Skeletal muscle satellite cell (primary cell): ENCODE data around the gene NOL7.

Experiments used
- H3K27me3 ChIP-seq: 2 replicates; pipeline ENCODE4 v1.7.0; 2013; ENCODE audit warnings: low read length; ENCODE audit not compliant: control insufficient read depth, insufficient read depth
- H3K36me3 ChIP-seq: 2 replicates; pipeline ENCODE4 v1.7.0; 2013; ENCODE audit warnings: mild to moderate bottlenecking, control low read depth, low read length; ENCODE audit not compliant: insufficient read depth
- H3K4me1 ChIP-seq: 2 replicates; pipeline ENCODE4 v1.7.0; 2013; ENCODE audit warnings: low read length; ENCODE audit not compliant: control insufficient read depth, insufficient read depth
- H3K4me2 ChIP-seq: 2 replicates; pipeline ENCODE4 v1.7.0; 2013; ENCODE audit warnings: mild to moderate bottlenecking, low read length
- H3K4me3 ChIP-seq: 2 replicates; pipeline ENCODE4 v1.7.0; 2013; ENCODE audit warnings: low read length
- H3K9ac ChIP-seq: 2 replicates; pipeline ENCODE4 v1.7.0; 2013; ENCODE audit warnings: mild to moderate bottlenecking, low read depth, low read length, moderate library complexity
- H3K9me3 ChIP-seq: replicated peaks from 2 replicates; pipeline ENCODE4 v1.7.0; 2013; ENCODE audit warnings: mild to moderate bottlenecking, control low read depth, low read length

Gene NOL7

DNA sequence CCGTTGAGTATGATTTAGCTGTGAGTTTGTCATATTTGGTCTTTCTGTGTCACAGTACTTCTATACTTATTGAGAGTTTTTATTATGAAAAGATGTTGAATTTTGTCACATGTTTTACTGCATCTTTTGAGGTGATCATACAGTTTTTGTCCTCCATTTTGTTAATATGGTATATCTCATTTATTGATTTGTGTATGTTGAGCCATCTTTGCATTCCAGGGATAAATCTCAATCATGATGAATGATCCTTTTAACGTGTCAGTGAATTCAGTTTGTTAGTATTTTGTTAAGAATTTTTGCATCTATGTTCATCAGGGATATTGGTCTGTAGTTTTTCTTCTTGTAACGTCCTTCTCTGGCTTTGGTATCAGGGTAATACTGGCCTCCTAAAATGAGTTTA lies 37.2 kb upstream of the NOL7 start:
- Histone ChIP-seq H3K9me3 (no peaks in the 10 kb centered on the region), H3K27me3 (no peaks in the 10 kb centered on the region), H3K36me3 (no peaks in the 10 kb centered on the region), H3K4me2 (no peak overlapping the region), H3K4me3 (no peak overlapping the region), H3K4me1 (peaks cover 4% of the 10 kb centered on the region), H3K9ac (no peak overlapping the region)

DNA sequence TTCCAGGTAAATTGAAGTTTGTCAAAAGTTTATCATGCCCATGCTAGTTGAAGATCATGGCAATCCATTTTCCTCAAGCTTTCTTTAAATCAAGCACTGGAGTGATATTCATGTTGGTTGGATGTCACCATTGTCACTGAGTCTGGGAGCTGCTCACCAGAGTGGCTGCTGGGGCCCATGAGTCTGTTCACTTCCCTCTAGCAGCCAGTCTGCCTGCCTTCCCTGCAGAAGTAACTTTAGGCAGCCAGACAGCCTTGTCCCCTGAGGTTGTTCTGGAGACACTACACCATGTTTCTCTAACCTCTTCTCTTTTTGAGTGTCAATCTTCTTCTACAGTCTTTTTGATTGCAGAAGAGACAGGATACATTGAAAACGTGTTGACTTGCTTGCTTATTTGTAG lies 35.2 kb upstream of the NOL7 start:
- H3K27me3 ChIP-seq: no peaks in the 10 kb centered on the region
- H3K9ac ChIP-seq: no peak overlapping the region
- no peaks in the 10 kb centered on the region for H3K36me3 ChIP-seq
- no peak overlapping the region for H3K4me3 ChIP-seq
- no peaks in the 10 kb centered on the region for H3K9me3 ChIP-seq
- no peaks in the 10 kb centered on the region for H3K4me1 ChIP-seq
- no peak overlapping the region for H3K4me2 ChIP-seq

DNA sequence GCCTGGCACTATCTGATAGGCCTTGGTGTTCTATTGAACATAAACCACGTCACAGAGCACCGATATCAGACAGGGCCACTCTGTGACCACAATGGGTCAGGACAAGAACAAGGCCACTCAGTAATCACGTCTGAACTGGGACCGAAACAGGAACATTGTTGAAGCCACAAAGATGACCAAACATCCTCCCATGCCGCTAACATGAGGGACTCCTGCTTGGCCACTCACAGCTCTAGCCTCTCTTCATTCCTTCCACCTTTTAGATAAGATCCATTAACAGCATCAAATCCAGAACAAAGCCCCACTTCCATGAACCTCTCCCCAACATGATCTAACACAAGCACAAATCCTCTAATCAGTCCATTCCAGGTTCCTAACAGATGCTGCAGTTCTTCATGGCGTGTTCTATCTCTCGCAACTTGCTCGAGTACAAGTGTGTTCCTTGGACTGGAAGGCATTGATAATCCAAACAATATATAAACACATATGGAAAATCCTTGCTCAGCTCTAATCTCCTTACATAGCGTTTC lies 33.4 kb upstream of the NOL7 start:
- H3K4me3 ChIP-seq: no peak overlapping the region
- no peaks in the 10 kb centered on the region for H3K9me3 ChIP-seq
- no peak overlapping the region for H3K9ac ChIP-seq

DNA sequence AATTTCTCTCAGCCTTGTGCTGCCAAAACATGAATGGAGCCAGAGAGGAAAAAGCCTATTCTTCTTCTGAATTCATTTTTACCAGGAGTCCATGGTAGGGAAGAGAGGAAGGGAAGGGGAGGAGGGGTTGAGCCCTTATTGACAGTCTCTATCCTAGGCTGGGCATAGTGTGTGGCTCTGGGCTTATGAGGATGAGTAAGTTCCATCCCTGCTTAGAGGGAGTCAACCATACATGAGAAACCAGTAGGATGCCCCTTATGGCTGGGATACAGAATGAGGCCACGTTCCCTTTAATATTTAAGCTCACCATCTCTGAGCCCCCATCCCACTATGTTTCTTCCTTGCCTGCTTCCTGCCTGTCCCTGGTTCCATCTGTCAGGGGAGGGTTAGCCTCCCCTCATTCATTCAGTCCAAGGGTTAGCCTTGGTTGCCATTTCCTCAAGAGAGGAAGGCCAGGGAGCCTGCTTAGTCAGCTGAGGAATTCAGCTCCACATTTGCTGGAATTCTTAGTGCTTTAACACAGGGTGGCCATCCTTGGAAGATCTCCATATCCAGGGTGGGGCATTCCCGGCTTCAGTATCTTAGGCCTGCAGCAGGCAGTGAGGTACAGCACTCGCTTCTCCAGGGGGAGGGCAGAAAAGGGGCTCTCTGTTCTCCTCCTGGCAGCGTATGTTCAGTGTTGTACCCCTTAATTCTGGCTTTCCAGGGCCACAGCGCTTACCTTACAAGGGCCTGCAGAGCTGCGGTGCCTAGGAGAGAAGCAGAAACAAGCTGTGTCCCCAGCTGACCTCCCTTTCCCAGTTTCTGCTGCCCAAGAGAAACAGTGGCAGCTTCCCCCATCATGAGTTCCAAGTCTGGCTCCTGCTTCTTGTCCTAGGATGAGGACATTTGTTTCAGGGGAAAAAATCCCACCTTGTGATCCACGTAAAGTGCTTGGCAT lies 28.3 kb upstream of the NOL7 start:
- no peak overlapping the region for H3K4me2 ChIP-seq
- H3K27me3 ChIP-seq: no peaks in the 10 kb centered on the region
- no peak overlapping the region for H3K4me3 ChIP-seq
- no peaks in the 10 kb centered on the region for H3K9me3 ChIP-seq
- no peak overlapping the region for H3K9ac ChIP-seq
- no peaks in the 10 kb centered on the region for H3K4me1 ChIP-seq
- peaks cover 7% of the 10 kb centered on the region for H3K36me3 ChIP-seq

More for the DNA sequence above, 33.4 kb upstream of the NOL7 start:
- H3K36me3 ChIP-seq: no peaks in the 10 kb centered on the region
- H3K4me1 ChIP-seq: no peaks in the 10 kb centered on the region
- H3K27me3 ChIP-seq: no peaks in the 10 kb centered on the region
- no peak overlapping the region for H3K4me2 ChIP-seq

DNA sequence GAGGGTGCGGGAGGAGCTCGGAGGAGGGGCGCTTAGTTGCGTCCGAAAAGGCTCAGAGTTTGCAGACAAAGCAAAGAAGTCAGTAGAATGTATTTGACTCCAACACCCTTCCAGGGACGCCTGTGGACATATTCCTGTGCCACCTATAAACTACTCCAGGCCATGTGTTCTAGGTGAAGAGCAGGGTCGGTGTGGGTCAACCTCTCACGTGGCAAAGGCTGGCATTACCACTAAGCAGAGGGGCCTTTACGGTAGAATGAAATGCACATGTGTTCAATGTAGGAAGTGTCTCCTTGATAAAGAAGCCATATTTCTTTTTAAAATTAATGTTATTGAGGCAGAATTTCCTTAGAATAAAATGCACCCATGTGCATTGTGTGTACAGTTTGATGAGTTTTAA lies 25.3 kb upstream of the NOL7 start:
- Histone ChIP-seq H3K9ac (no peak overlapping the region), H3K27me3 (no peaks in the 10 kb centered on the region), H3K36me3 (peaks cover 7% of the 10 kb centered on the region), H3K9me3 (no peaks in the 10 kb centered on the region), H3K4me1 (no peaks in the 10 kb centered on the region), H3K4me3 (no peak overlapping the region), H3K4me2 (no peak overlapping the region)

DNA sequence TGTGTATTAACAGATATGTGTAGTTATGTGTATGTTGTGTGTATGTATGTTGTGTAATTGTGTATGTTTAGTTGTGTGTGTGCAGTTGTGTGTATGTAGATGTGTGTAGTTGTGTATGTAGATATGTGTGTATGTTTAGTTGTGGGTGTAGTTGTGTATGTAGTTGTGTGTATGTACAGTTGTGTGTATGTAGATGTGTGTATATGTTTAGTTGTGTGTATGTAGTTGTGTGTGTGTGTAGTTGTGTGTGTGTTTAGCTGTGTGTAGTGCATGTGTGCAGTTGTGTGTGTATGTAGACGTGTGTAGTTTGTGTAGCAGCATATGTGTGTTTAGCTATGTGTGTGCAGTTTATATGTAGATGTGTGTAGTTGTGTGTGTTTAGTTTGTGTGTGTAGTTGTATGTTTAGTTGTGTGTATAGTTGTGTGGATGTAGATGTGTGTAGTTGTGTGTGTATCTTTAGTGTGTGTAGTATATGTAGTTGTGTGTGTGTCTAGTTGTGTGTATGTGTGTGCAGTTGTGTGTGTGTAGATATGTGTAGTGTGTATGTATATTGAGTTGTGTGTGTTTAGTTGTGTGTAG lies 24.5 kb upstream of the NOL7 start:
- no peak overlapping the region for H3K4me2 ChIP-seq
- no peak overlapping the region for H3K9ac ChIP-seq
- no peak overlapping the region for H3K4me3 ChIP-seq
- no peaks in the 10 kb centered on the region for H3K4me1 ChIP-seq
- H3K9me3 ChIP-seq: no peaks in the 10 kb centered on the region
- no peaks in the 10 kb centered on the region for H3K27me3 ChIP-seq
- peaks cover 7% of the 10 kb centered on the region for H3K36me3 ChIP-seq

DNA sequence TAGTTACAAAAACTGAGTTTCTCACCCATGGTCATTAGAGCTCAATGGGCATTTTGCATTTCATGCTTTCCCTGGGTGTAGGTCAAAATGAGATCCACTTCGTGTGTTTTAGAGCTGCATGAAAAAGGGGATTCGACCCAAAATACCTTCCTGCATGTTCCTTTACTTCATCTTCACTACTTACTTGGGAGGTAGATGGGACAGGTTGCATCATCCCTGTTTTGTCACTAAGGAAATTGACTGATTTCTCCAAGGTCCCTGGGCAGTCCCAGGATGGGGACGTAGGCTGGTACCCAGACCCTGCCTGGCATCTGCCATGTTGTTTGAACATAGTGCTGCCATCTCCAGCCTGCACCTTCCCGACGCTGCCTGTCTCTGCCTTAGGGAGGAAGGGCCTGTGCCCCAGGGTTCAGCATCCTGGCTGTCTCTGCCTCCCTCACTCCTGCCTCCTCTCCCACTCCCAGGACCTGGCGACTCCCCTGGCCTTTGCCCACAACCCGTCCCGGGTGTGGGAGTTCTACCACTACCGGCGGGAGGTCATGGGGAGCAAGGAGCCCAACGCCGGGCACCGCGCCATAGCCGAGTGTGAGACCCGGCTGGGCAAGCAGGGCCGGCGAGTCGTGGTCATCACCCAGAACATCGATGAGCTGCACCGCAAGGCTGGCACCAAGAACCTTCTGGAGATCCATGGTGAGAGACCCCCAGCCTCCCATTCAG lies 23.8 kb upstream of the NOL7 start:
- no peaks in the 10 kb centered on the region for H3K27me3 ChIP-seq
- no peak overlapping the region for H3K4me2 ChIP-seq
- H3K9ac ChIP-seq: no peak overlapping the region
- H3K4me3 ChIP-seq: no peak overlapping the region
- no peaks in the 10 kb centered on the region for H3K9me3 ChIP-seq
- peaks cover 9% of the 10 kb centered on the region for H3K36me3 ChIP-seq
- H3K4me1 ChIP-seq: no peaks in the 10 kb centered on the region

DNA sequence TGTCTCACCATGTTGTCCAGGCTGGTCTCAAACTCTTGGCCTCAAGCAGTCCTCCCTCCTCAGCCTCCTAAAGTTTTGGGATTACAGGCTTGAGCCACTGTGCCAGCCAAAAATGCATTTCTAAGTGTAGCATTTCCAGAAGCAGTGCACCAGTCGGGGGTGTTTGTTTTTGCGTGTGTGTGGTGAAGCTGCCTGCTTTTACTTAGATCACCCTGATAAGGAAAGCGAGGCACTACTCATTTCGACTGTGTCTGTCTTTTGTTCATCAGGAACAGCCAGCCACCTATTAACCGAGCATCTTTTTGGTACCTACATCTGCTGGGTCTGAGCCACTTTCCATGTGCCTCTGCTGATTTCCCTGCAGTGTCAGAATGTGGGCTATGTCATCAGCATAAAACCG lies 22.0 kb upstream of the NOL7 start:
- H3K36me3 ChIP-seq: peaks cover 4% of the 10 kb centered on the region
- no peak overlapping the region for H3K4me2 ChIP-seq
- H3K27me3 ChIP-seq: no peaks in the 10 kb centered on the region
- H3K4me3 ChIP-seq: no peak overlapping the region
- no peaks in the 10 kb centered on the region for H3K4me1 ChIP-seq
- H3K9me3 ChIP-seq: no peaks in the 10 kb centered on the region
- no peak overlapping the region for H3K9ac ChIP-seq

DNA sequence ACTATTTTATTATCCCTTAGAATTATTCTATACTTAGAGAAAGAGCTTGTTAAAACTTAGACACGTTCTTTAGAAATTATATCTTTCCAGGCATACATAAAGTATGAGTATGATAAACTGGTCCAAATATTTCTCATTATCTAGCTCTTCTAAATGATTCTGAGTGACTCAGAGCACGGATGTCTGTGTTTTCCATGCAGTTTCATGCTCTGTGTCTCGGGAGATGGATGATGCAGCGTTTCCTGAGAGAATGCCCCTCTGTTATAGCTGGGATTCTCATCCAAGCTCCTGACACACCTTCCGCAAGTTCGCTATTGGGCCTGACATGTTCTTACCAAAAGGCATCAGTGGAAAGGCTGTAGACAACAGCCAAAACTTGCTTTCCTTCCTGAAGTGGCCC lies 21.4 kb upstream of the NOL7 start:
- Histone ChIP-seq H3K36me3 (peaks cover 4% of the 10 kb centered on the region), H3K27me3 (no peaks in the 10 kb centered on the region), H3K4me1 (no peaks in the 10 kb centered on the region), H3K4me2 (no peak overlapping the region), H3K4me3 (no peak overlapping the region), H3K9ac (no peak overlapping the region), H3K9me3 (no peaks in the 10 kb centered on the region)

DNA sequence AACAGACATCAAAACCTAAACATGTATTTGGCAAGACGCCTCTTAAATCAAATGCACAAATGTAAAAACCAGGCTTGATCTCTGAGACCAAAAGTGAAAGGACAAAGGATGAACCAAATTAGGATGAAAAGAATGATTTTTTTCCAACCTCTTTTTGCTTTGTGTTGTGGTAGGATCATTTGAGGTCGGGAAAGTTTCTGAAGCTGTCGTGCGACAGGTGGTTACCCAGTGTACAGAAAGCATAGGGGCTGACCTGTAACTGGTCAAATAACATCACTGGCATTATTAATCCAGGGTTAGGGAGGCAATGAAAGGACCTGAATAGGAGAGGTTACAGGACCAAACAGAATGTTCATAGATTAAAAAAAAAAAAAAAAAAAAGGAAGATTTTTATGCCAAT lies 18.1 kb upstream of the NOL7 start:
- H3K36me3 ChIP-seq: peaks cover 13% of the 10 kb centered on the region
- no peak overlapping the region for H3K4me2 ChIP-seq
- H3K4me3 ChIP-seq: no peak overlapping the region
- no peaks in the 10 kb centered on the region for H3K27me3 ChIP-seq
- no peak overlapping the region for H3K9ac ChIP-seq
- no peaks in the 10 kb centered on the region for H3K9me3 ChIP-seq
- H3K4me1 ChIP-seq: no peaks in the 10 kb centered on the region

DNA sequence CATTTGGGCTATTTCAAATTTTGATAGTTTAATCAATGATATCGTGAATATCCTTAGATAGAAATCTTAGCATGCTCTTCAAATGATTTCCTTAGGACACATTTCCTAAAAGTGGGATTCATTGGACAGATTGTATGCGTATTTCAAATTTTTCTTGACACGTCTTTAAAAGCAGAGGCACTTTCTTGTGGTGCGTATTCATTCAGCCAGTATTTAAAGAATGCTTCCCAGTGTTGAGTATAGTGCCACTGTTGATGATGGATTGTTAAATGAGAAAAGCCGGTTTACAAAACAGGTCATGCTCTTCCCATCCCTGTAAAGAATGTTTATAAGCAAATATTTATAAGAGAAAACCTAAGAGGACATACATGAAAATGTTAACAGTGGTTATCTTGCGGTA lies 15.1 kb upstream of the NOL7 start:
- Histone ChIP-seq H3K4me2 (no peak overlapping the region), H3K9ac (no peak overlapping the region), H3K27me3 (no peaks in the 10 kb centered on the region), H3K9me3 (no peaks in the 10 kb centered on the region), H3K4me1 (no peaks in the 10 kb centered on the region), H3K4me3 (no peak overlapping the region), H3K36me3 (peaks cover 13% of the 10 kb centered on the region)
